CD4-positive, alpha-beta T cell (primary cell): Measurements from ENCODE around the gene FLCN. TPM values are rescaled to one million over a fixed set of nuclear protein-coding genes. Genes with fewer than 3 reads are reported as not detected.

Experiments
- ATAC-seq: fragments of 200-7000 bp; cut with Tn5 transposase; one replicate; pipeline ENCODE4 v1.10.0; 2022; ENCODE audit warnings: mild to moderate bottlenecking; ENCODE audit not compliant: poor library complexity
- CTCF ChIA-PET: fragments of 350-600 bp; sonication (Branson Sonifier 250); formaldehyde crosslinking; loops from one replicate; lab custom pipeline; 2021; ENCODE audit warnings: antibody characterized with exemption, inconsistent platforms; lab: Charles Lee
- POLR2A ChIA-PET: fragments of 350-600 bp; sonication (Branson Sonifier 250); formaldehyde crosslinking; loops from one replicate; lab custom pipeline; 2021; ENCODE audit warnings: antibody characterized with exemption, inconsistent platforms; lab: Charles Lee
- DNase-seq, 14 experiments: peaks; one replicate each; pipeline ENCODE4 v3.0.0-alpha.2; 2013 to 2020; ENCODE audit warnings: mixed read lengths in 2 of 14
- H3K27ac ChIP-seq, 2 donors: one replicate each; pipeline versions ENCODE4 v1.5.1 to v1.7.0; 2013; ENCODE audit warnings: low read length in 2 of 2, low read depth in 1 of 2, mild to moderate bottlenecking in 1 of 2
- H3K27me3 ChIP-seq, 2 experiments: 1 replicate in 1 of 2; 2 replicates in 1 of 2; pipeline versions ENCODE4 v1.6.1 to v1.7.0; 2013; ENCODE audit warnings: low read length in 2 of 2, control low read depth in 1 of 2, mild to moderate bottlenecking in 1 of 2, moderate library complexity in 1 of 2; ENCODE audit not compliant: insufficient read depth in 2 of 2, control insufficient read depth in 1 of 2
- H3K36me3 ChIP-seq: one replicate; pipeline ENCODE4 v1.6.1; 2013; ENCODE audit warnings: low read length, control low read depth; ENCODE audit not compliant: insufficient read depth
- H3K4me1 ChIP-seq: one replicate; pipeline ENCODE4 v1.6.1; 2013; ENCODE audit warnings: low read length, control low read depth; ENCODE audit not compliant: insufficient read depth
- H3K4me3 ChIP-seq: one replicate; pipeline ENCODE4 v1.5.1; 2013; ENCODE audit warnings: mild to moderate bottlenecking, low read length, moderate library complexity
- H3K9me3 ChIP-seq, 2 experiments: 1 replicate in 1 of 2; 2 replicates in 1 of 2; pipeline versions ENCODE4 v1.6.1 to v1.7.0; 2013; ENCODE audit warnings: low read length in 2 of 2, mild to moderate bottlenecking in 2 of 2, control low read depth in 1 of 2, moderate library complexity in 1 of 2; ENCODE audit not compliant: control insufficient read depth in 1 of 2, insufficient read depth in 1 of 2
- H3K27ac Mint-ChIP-seq: one replicate; pipeline ENCODE4 v1.8.0; 2020; ENCODE audit warnings: mixed read lengths
- H3K27me3 Mint-ChIP-seq: one replicate; pipeline ENCODE4 v1.8.0; 2021; ENCODE audit warnings: mixed read lengths
- H3K36me3 Mint-ChIP-seq: one replicate; pipeline ENCODE4 v1.8.0; 2021; ENCODE audit warnings: low read depth, mixed read lengths
- H3K4me1 Mint-ChIP-seq: one replicate; pipeline ENCODE4 v1.8.0; 2021; ENCODE audit warnings: low read depth, mixed read lengths
- H3K4me3 Mint-ChIP-seq: one replicate; pipeline ENCODE4 v1.8.0; 2020; ENCODE audit warnings: mild to moderate bottlenecking, mixed read lengths
- H3K9me3 Mint-ChIP-seq: one replicate; pipeline ENCODE4 v1.8.0; 2020; ENCODE audit warnings: mixed read lengths
- CTCF ChIP-seq: fragments of 200-600 bp; IDR thresholded peaks from one replicate; pipeline ENCODE4 v1.8.0; 2022; ENCODE audit warnings: antibody characterized with exemption, mild to moderate bottlenecking
- intact Hi-C, 2 experiments: fragments of 100-400 bp; cut with DNase I in 1 of 2; cut with micrococcal nuclease in 1 of 2; formaldehyde crosslinking; loops; one replicate each; pipeline versions ENCODE4 v1.15.1 to v1.9.0; 2023 to 2025; cut with DNase I, micrococcal nuclease
- total RNA-seq, 174 experiments: library from RNA in 2 of 174; stranded (reverse) in 2 of 174; gene quantifications; one replicate each; pipeline ENCODE4 v1.2.3 and lab custom pipeline; 2021 to 2026

The FLCN gene
- total RNA-seq, 2 experiments from 2014 or later, result 12.1 to 15.9 TPM

GRCh38 chr17:17164676-17165075, 72.3 kb downstream of the FLCN start:
- no peaks in the 10 kb centered on the region for H3K9me3 Mint-ChIP-seq
- DNase-seq, result no peak
- no peak for TF ChIP-seq CTCF
- ChIA-PET POLR2A (interaction anchor here (1.0 to 1.2 kb wide), 2 partner anchors 11 to 21 kb away, joined by 3 to 5 read pairs; no protein-coding TSS in a partner anchor), CTCF (interaction anchor here (0.5 to 1.2 kb wide), 2 partner anchors 116 to 218 kb away, joined by 3 read pairs; no protein-coding TSS in a partner anchor)
- Histone ChIP-seq H3K4me3 (no peak overlapping the region), H3K27ac (no peak overlapping the region), H3K36me3 (peaks cover 84% of the 10 kb centered on the region), H3K27me3 (no peaks in the 10 kb centered on the region), H3K4me1 (peaks cover 7% of the 10 kb centered on the region), H3K9me3 (no peaks in the 10 kb centered on the region)
- H3K4me3 Mint-ChIP-seq, result no peak overlapping the region
- intact Hi-C loops, result no loop called here
- peaks cover 24% of the 10 kb centered on the region for H3K4me1 Mint-ChIP-seq
- no peak overlapping the region for H3K27ac Mint-ChIP-seq
- peaks cover 86% of the 10 kb centered on the region for H3K36me3 Mint-ChIP-seq
- no peaks in the 10 kb centered on the region for H3K27me3 Mint-ChIP-seq
- no peak for ATAC-seq

GRCh38 chr17:17164156-17164555, 72.8 kb downstream of the FLCN start:
- H3K4me3 Mint-ChIP-seq, result no peak overlapping the region
- no peaks in the 10 kb centered on the region for H3K9me3 Mint-ChIP-seq
- DNase-seq (no peak), ATAC-seq (no peak)
- no peak overlapping the region for H3K4me3 ChIP-seq
- intact Hi-C loops, result no loop called here
- peaks cover 89% of the 10 kb centered on the region for H3K36me3 ChIP-seq
- no peak overlapping the region for H3K27ac Mint-ChIP-seq
- peaks cover 20% of the 10 kb centered on the region for H3K4me1 Mint-ChIP-seq
- H3K36me3 Mint-ChIP-seq, result peaks cover 90% of the 10 kb centered on the region
- H3K4me1 ChIP-seq, result peaks cover 7% of the 10 kb centered on the region
- ChIA-PET POLR2A (interaction anchor here (1.0 to 1.2 kb wide), 2 partner anchors 11 to 21 kb away, joined by 3 to 5 read pairs; no protein-coding TSS in a partner anchor), CTCF (interaction anchor here (1.2 kb wide), 1 partner anchor 116 kb away, joined by 3 read pairs; no protein-coding TSS in a partner anchor)
- H3K9me3 ChIP-seq, result no peaks in the 10 kb centered on the region
- no peaks in the 10 kb centered on the region for H3K27me3 Mint-ChIP-seq
- no peak for TF ChIP-seq CTCF
- H3K27ac ChIP-seq, result no peak overlapping the region
- H3K27me3 ChIP-seq, result no peaks in the 10 kb centered on the region

Other genes with a start within 250 kb of the FLCN start
- gene MPRIP, start 194.7 kb downstream of the FLCN start, total RNA-seq, result 100 to 1,000 TPM; 176 to 188 TPM
- 1 to 10 TPM; 7.1 to 7.5 TPM for gene PLD6, start 30.8 kb downstream of the FLCN start, total RNA-seq
- 10 to 100 TPM; 73.1 to 75.0 TPM for gene COPS3, start 44.1 kb upstream of the FLCN start, total RNA-seq
- gene NT5M, start 66.2 kb upstream of the FLCN start, total RNA-seq, result 1 to 10 TPM; 1.8 to 2.9 TPM
- 10 to 100 TPM; 27.0 to 27.9 TPM for gene MED9, start 239.8 kb upstream of the FLCN start, total RNA-seq